Measurements from ENCODE around the gene CNGB1.
"Not testable (repeated sequence)": the region's sequence is repeated elsewhere in the genome, so short reads cannot be mapped to it uniquely, and the experiment has no call there.

The CNGB1 gene

GRCh38 chr16:57897996-57898395, 72.9 kb downstream of the CNGB1 start:
- Histone ChIP-seq H3K79me2 (ENCODE audit: insufficient read depth, low read length) (no peaks in the 10 kb centered on the region), H2AFZ (ENCODE audit: low read depth, low read length) (no peak overlapping the region), H4K20me1 (ENCODE audit: insufficient read depth, low read length) (0 out of 2 replicates have a peak, but pooled peaks cover 2% of the 10 kb centered on the region), H3K27ac (ENCODE audit: low read length) (no peak overlapping the region), H3K9ac (ENCODE audit: low read depth, low read length) (no peak overlapping the region), H3K36me3 (ENCODE audit: insufficient read depth, low read length) (no peaks in the 10 kb centered on the region), H3K4me2 (ENCODE audit: insufficient read depth, low read length) (no peak overlapping the region), H3K27me3 (ENCODE audit: insufficient read depth, low read length, poor library complexity) (no peaks in the 10 kb centered on the region), H3K4me1 (ENCODE audit: insufficient read depth, low read length) (no peaks in the 10 kb centered on the region), H3K4me3 (ENCODE audit: low read depth in 1 of 2, low read length in 2 of 2) (no peak overlapping the region), H3K9me3 (ENCODE audit: insufficient read depth, low read length, severe bottlenecking) (no peaks in the 10 kb centered on the region)
- TF ChIP-seq EZH2 (IDR thresholded peaks at IDR 0.05; ENCODE audit: borderline replicate concordance, low read depth, low read length, severe bottlenecking) (no peak), CTCF (IDR thresholded peaks at IDR 0.05; ENCODE audit: borderline replicate concordance, extremely low read depth, low read length, poor library complexity, severe bottlenecking) (no peak)
- DNase-seq (no peak), ATAC-seq (ENCODE audit: insufficient read depth, low read depth) (no peak)

GRCh38 chr16:57897053-57897784, 73.7 kb downstream of the CNGB1 start:
- Histone ChIP-seq H3K4me3 (ENCODE audit: low read depth in 1 of 2, low read length in 2 of 2) (no peak overlapping the region), H3K4me2 (ENCODE audit: insufficient read depth, low read length) (no peak overlapping the region), H3K9me3 (ENCODE audit: insufficient read depth, low read length, severe bottlenecking) (no peaks in the 10 kb centered on the region), H4K20me1 (ENCODE audit: insufficient read depth, low read length) (0 out of 2 replicates have a peak, but pooled peaks cover 2% of the 10 kb centered on the region), H3K9ac (ENCODE audit: low read depth, low read length) (no peak overlapping the region), H3K36me3 (ENCODE audit: insufficient read depth, low read length) (no peaks in the 10 kb centered on the region), H3K27me3 (ENCODE audit: insufficient read depth, low read length, poor library complexity) (no peaks in the 10 kb centered on the region), H3K27ac (ENCODE audit: low read length) (no peak overlapping the region), H3K79me2 (ENCODE audit: insufficient read depth, low read length) (no peaks in the 10 kb centered on the region), H2AFZ (ENCODE audit: low read depth, low read length) (no peak overlapping the region), H3K4me1 (ENCODE audit: insufficient read depth, low read length) (no peaks in the 10 kb centered on the region)
- DNase-seq (no peak), ATAC-seq (ENCODE audit: insufficient read depth, low read depth) (no peak)
- TF ChIP-seq CTCF (IDR thresholded peaks at IDR 0.05; ENCODE audit: borderline replicate concordance, extremely low read depth, low read length, poor library complexity, severe bottlenecking), result no peak
- TF ChIP-seq EZH2 (IDR thresholded peaks at IDR 0.05; ENCODE audit: borderline replicate concordance, low read depth, low read length, severe bottlenecking), result no peak

GRCh38 chr16:57895081-57895547, 75.8 kb downstream of the CNGB1 start:
- H3K4me2 ChIP-seq (ENCODE audit: insufficient read depth, low read length); H3K79me2 ChIP-seq (ENCODE audit: insufficient read depth, low read length); H3K9me3 ChIP-seq (ENCODE audit: insufficient read depth, low read length, severe bottlenecking); H3K27ac ChIP-seq (ENCODE audit: low read length); ATAC-seq (ENCODE audit: insufficient read depth, low read depth); H2AFZ ChIP-seq (ENCODE audit: low read depth, low read length); DNase-seq; H3K4me3 ChIP-seq (ENCODE audit: low read depth in 1 of 2, low read length in 2 of 2); H3K9ac ChIP-seq (ENCODE audit: low read depth, low read length); H3K36me3 ChIP-seq (ENCODE audit: insufficient read depth, low read length); H4K20me1 ChIP-seq (ENCODE audit: insufficient read depth, low read length); H3K27me3 ChIP-seq (ENCODE audit: insufficient read depth, low read length, poor library complexity); H3K4me1 ChIP-seq (ENCODE audit: insufficient read depth, low read length): not testable (repeated sequence)

GRCh38 chr16:57894390-57895080, 76.4 kb downstream of the CNGB1 start:
- no peak overlapping the region for H3K9ac ChIP-seq (ENCODE audit: low read depth, low read length)
- no peaks in the 10 kb centered on the region for H3K9me3 ChIP-seq (ENCODE audit: insufficient read depth, low read length, severe bottlenecking)
- H2AFZ ChIP-seq (ENCODE audit: low read depth, low read length), result no peak overlapping the region
- H3K79me2 ChIP-seq (ENCODE audit: insufficient read depth, low read length), result no peaks in the 10 kb centered on the region
- TF ChIP-seq CTCF (IDR thresholded peaks at IDR 0.05; ENCODE audit: borderline replicate concordance, extremely low read depth, low read length, poor library complexity, severe bottlenecking) (no peak), EZH2 (IDR thresholded peaks at IDR 0.05; ENCODE audit: borderline replicate concordance, low read depth, low read length, severe bottlenecking) (no peak)
- ATAC-seq (ENCODE audit: insufficient read depth, low read depth) (peak; percentile 63), DNase-seq (no peak)
- H3K4me3 ChIP-seq (ENCODE audit: low read depth in 1 of 2, low read length in 2 of 2), result no peak overlapping the region
- H3K27me3 ChIP-seq (ENCODE audit: insufficient read depth, low read length, poor library complexity), result peaks cover 7% of the 10 kb centered on the region
- H4K20me1 ChIP-seq (ENCODE audit: insufficient read depth, low read length), result 0 out of 2 replicates have a peak, but pooled peaks cover 2% of the 10 kb centered on the region
- no peak overlapping the region for H3K27ac ChIP-seq (ENCODE audit: low read length)
- H3K36me3 ChIP-seq (ENCODE audit: insufficient read depth, low read length), result no peaks in the 10 kb centered on the region
- H3K4me1 ChIP-seq (ENCODE audit: insufficient read depth, low read length), result no peaks in the 10 kb centered on the region
- no peak overlapping the region for H3K4me2 ChIP-seq (ENCODE audit: insufficient read depth, low read length)

All from DND-41 (cell line).